NK-92 treated with Interleukin-12 subunit alpha and Interleukin-12 subunit beta, amount 100 ng/mL, for 24 hours (cell line): ENCODE results near the gene CHCHD3.
"Not testable (repeated sequence)": the region's sequence is repeated elsewhere in the genome, so short reads cannot be mapped to it uniquely, and the experiment has no call there.

Experiments
- DNase-seq: peaks from one replicate; lab custom pipeline; 2025; lab: John Stamatoyannopoulos, UW

Gene CHCHD3

DNA sequence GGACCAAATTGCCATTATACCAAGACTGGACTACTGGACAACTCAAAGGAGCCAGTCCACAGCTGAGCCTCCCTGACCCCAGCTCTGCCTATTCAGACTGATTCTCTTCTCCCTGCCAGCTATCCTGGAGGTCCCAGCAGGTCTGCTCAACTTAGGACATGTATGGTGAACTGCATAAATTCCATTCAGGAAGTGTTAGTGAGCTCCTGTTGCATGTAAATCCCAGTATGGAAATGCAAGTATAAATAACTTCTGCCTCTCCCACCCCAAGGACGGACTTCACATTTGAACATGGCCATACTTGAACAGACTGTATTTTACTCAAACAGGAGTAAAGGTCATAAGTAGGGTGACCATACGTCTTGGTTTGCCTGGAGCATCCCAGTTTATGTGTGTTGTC is 128.4 kb downstream of the CHCHD3 start:
- DNase-seq: no peak

DNA sequence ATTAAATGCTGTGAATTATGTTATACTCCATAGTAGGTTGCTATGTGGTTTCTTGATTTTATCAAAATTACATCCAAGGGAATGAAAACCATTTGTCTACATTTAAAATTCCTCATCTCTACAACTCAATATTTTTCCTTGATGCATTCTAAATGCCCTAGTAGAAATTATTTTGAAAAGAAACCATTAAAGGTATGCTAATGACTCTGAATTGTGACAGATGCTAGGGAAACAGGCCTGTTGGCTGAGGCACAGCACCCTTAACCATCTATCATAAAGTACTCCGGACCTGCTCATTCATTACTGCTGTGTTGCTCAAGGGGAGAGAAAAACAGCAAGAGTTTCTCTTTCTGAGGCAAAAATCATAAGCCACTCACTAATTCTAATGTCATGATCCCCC is 131.2 kb downstream of the CHCHD3 start:
- DNase-seq: no peak

DNA sequence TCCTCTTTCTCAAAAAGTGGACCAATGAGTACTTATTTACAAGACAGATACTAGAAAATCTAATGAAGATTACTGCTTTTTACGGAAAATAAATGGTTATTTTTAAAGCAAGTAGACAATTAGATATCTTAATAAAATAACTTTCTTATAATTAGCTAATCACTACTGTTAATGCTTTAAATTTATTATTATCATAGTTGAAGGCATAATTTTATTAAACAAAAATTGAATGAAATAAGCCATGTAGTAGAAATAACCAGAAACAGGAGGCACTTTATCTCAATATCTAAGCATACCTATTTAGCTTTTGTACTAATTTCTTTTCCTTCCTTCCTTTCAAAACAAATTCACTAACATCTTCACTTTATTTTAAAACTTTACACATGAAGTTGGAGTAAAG is 134.9 kb downstream of the CHCHD3 start:
- DNase-seq: no peak

DNA sequence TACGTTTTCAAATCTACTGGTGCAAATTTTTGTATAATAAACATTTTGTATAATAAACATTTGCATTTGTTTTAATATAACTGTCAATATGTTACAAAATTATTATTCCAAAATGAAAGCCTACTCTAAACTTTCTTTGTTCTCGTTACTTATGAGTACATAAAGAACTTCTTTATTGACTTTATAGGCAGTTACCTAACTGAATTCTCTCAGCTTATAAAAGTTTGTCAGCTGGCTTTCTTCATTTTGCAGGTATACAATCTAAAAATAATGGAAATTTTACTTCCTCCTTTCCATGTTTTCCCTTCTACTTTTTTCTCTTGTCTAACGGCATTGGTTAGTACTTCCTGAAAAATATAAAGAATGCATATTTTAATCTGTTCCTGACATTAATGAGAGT is 137.1 kb downstream of the CHCHD3 start:
- no peak for DNase-seq

DNA sequence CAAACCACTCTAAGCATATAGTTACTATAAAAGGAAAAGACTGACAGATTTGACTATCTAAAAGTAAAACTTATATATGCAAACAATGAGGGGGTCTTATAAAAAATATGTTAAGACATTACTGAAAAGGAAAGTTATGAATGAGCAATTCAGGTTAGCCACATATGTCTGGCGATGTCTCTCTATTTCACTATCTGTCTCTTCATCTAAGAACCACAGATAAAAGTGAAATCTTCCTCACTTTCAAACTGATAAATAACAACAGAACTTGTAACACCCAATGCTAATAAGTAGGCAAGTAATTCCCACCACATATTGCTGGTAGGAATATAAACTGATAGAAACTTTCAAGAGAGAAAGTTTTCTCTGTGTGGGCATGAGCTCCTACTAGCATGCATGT is 138.2 kb downstream of the CHCHD3 start:
- DNase-seq: no peak

DNA sequence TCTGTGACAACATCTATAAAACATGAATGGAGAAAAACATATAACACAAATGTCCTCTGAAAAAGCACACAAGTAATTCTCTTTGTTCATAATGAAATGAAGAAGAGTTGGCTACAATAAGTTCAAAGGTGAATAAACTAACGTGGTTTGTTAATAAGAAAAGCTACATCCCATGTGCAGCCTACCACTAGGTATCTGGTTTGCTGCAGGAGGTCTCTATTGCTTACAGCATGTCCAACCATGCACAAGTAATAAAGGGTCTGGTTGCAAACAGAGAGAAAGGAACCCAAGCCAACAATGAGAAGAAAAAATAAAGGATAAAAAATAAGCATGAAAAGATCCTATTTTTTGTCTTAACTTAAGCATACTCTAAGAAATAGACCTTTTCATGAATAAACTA is 139.2 kb downstream of the CHCHD3 start:
- no peak for DNase-seq

DNA sequence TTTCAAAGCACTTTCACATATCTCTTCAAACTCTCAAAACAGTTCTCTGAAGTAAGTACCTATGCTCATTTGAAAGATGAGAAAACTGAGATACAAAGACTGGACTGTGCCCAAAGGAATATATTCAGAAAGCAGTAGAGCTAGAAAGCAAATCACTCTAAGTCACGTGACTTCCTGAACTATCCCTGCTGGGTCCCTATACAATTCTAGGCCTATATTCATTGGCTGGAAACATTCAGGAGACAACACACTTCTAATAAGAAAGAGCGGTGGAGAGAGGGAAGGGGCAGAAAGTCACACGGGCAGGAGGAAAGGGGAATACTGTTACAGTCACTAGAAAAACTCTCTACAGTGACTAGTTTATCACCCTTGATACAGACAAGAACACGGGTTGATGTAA is 140.0 kb downstream of the CHCHD3 start:
- no peak for DNase-seq

DNA sequence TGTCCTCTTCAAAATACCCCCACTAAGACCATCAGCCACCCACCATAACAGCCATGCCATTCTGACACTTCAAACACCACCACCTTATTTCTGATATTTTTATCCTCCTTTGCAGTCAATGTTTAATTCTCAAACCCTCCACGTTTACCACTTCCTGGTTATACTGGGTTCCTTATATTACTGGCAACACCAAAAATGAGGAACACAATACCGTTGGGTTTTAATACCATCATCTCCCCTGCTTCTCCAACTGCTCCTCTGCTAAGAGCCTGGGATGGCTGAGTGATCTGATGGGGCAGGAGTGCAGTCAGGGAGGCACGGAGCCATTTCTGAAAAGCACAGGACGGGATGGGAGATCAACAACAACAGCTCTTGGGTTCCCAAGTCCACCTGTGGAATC is 140.5 kb downstream of the CHCHD3 start:
- DNase-seq: no peak

DNA sequence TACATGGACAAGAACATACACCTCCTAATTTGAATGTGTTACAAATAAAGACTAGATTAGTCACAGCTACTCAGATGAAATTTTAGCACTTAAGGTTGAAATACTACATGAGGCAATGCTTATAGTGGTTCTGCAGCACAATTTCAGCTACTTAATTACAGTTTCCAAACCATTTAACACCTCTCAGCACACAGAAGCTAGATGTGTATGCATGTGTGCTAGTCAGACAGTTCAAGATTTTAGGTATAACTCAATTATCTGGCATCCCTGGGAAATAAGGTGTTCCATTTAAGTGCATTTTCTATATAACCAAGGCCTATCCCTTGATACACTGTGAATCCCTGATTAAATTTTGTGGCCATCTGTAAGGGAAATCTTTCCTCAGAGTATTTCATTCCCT is 141.8 kb downstream of the CHCHD3 start:
- DNase-seq: no peak

DNA sequence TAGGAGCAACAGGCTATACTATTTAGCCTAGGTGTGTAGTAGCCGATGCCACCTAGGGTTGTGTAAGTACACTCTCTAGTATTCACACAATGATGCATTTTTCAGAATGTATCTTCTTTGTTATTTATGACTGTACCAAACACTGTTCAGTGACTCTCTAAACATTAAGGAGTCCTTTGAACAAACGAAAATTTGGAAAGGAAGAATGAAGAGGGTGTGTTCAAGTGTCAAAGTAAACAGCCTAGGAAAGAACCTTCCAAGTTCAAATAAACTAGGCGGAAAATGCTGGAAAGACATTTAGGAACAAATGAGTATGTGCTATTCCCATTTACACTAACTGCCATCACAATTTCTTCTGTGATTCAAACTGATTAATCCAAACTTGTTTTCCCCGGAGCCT is 142.4 kb downstream of the CHCHD3 start:
- DNase-seq: no peak

DNA sequence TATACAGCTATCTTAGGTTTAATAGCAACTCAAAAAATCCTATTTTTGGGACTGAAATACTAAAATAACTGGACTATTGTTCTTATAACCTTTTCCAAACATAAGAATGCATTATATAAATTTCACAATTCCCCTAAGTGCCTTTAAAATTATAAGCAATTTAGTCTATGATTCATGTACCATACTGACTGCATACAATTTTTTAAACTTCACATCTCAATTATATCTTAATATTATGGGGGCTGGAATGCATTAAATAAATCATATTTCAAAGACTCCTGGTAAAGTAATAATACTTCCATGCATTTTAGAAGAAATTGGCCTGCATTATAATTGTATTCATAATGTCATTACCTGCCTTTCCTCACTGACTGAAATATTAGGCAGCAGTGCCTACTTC is 144.6 kb downstream of the CHCHD3 start:
- DNase-seq: no peak

DNA sequence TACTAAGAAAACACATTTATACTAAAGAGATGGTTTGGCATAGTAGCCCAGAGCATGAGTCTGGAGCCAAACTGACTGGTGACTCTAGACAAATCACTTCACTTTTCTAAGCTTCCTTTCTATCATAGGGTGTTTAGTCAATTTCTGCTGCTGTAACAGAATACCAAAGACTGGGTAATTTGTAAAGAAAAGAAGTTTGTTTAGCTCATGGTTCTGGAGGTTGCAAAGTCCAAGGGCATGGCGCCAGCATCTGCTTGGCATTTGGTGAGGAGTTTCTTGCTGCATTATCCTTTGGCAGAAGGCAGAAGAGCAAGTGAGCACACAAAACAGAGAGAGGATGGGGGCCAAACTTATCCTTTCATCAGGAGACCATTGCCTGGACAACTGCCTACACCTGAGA is 146.3 kb downstream of the CHCHD3 start:
- no peak for DNase-seq

DNA sequence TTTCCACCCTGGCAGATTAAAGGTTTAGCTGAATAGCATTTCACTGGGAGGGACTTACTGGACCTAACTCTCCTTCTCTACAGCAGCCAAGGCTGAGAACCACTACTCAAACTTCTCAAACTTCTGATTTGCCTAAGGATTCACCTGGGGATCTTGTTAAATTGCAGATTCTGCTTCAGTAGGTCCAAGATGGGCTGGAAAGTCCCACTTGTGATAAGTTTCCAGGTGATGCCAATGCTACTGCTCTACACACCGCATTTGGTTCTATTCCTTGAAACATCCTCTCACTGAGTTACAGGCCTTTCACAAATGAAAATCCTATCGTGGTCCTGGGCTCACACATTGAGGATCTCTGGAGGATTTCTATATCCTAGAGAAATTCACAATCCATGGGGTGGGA is 147.9 kb downstream of the CHCHD3 start:
- no peak for DNase-seq

DNA sequence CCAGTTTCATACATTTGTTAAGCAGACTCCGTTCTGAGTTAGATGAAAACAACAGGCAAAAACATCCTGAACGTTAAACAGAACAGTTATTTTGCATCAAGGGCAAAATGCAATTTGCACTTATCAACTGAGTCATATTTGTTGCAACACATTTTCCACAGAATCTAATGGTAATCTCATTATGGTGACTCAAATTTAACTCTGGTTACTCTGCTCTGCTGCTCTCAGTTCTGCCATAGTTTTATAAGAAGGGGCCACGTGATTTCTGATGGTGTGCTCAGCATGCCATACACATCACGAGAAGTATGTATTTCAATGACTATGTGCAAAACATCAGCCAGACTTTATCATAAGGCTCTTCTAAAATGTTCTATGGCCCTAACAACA is 148.8 kb downstream of the CHCHD3 start:
- no peak for DNase-seq

DNA sequence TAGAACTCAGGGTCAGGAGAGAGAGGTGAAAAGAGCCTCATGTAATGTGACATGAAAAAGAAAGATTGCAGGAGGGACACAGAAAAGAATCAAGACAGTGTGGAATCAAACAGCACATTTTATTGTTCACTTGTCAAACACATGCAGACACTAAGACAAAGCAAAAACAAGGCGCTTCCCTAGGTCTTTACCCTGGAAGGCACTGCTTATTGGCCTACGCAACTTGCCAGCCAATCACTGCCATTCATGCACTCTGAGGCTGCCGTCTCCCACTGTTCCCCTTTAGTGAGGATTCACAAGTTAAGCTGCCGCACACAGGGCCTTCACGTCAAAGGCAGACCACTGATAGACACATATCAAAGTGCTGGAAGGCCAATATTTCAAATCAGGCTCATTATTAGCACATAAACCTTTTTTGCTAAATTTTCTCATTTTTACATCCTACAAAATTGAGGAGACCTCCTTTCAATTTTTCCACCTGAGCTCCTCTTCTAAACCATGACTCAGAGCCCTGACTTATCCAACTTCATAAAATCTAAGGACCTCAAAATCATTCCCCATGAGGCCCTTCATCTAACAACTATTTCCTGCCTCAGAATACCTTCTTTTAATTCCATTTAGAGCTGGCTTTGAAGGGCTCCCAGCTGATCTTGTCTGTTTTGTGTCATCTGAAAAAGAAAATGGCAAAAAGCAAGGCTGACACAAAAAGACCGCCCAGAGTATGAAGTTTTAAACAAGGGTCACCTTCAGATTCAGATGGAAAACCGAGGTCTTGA is 149.4 kb downstream of the CHCHD3 start:
- no peak for DNase-seq

DNA sequence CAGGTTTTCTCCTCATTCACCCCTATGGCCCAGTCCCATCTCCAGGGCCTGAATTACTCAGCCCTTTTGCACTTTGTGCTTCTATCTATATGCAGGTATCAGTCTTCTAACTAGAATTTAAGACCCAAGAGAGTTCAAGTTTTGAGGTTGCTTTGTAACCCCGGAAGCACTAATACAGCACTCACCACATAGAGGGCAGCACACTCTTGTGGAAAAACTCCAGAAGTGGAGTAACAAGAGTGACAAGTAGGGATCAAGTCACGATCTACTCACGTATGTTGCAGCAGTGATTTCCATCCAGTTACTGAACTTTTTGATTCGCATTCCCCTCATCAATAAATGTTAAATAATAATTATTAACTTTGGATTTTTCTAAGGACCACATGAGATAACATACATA is 151.0 kb downstream of the CHCHD3 start:
- DNase-seq: no peak

DNA sequence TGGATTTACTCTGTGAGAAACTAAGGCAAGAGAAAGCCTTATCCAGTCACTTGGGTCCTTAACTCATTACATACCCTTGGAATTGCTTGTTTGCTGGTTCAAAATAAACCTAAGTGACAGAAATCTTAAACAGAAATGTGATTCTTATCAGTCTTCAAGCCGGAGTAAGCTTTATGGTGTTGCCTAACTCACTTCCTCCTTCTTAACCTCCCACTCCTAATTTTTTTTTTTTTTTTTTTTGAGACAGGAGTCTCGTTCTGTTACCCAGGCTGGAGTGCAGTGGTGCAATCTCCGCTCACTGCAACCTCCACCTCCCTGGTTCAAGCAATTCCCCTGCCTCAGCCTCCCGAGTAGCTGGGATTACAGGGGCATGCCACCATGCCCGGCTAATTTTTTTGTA is 151.9 kb downstream of the CHCHD3 start:
- not testable (repeated sequence) for DNase-seq

DNA sequence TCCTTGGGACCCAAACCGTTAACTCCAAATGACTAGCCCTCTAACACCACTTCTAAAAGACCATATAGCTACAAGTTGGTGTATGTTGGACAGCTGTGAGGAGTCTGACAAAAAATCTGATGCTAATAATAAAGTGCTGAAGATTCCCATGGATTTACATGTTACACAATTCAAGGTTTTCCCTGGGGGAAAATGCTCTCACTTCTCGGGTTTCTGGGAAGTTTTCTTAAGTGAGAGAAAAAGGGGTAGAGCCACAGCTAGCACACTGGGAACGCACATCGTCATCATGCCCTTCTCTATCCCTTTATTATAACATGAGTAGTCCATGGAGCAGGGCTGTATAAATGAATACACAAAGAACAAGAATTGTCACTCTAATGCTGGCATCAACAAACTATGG is 162.1 kb downstream of the CHCHD3 start:
- no peak for DNase-seq

DNA sequence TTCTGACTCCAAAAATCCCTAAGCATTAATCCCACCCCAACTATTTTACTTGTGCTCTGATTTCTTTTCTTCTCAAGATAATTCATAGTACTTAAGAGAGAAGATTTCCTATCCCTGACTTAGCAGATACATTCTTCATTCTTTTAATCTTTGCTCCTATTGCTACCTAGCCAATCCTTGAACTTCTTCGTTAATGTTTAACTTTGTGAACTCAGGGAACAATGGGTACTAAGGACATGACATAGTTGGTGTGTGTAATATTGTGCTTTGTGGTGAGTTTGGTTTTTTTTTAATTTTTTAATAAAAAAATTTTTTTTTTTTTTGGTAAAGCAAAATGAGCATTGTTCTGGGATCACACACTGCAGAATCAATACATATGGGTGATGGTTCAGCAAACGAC is 166.2 kb downstream of the CHCHD3 start:
- DNase-seq: no peak

DNA sequence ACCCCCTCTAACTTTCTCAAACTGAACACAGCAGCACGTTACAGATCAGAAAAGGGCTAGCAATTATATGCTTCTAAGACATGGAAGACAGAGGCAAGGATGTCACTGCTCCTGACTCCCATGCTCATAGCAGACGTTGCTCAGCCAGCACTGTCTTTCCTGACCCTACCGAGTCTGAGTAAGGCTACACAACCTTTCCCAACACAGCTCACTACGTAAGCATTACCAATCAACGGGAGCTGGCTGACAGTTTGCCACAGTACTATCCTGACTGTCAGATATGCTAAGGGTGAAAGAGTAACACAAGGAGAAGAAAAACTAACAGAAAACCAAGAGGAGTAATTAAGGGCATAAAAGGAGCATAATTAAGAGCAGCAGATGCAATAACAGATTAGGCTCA is 171.2 kb downstream of the CHCHD3 start:
- no peak for DNase-seq

DNA sequence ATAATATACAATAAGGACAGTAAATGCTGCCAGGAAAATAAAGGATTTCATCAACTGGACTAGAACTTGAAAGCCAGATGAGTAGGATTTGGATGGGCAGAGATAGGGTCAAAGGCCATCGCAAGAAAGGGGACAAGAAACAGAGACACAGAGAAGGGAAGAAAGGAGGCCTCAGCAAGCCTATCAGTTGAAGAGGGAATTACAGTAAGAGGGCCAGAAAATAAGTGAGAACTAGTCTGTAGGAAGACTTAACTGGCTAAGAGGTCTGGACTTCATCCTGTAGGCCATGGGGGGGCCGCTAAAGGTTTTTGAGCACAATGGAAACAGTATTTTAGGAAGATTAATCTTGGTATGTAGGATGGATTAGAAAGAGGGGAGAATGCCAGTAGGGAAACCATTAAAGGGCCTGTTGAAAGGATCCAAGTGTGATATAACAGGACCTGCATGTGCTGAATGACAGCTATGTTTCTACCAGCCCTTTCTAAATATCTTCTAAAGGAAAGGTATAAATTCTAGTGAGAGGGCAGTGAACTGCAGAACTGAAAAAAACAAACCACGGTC is 174.4 kb downstream of the CHCHD3 start:
- no peak for DNase-seq

DNA sequence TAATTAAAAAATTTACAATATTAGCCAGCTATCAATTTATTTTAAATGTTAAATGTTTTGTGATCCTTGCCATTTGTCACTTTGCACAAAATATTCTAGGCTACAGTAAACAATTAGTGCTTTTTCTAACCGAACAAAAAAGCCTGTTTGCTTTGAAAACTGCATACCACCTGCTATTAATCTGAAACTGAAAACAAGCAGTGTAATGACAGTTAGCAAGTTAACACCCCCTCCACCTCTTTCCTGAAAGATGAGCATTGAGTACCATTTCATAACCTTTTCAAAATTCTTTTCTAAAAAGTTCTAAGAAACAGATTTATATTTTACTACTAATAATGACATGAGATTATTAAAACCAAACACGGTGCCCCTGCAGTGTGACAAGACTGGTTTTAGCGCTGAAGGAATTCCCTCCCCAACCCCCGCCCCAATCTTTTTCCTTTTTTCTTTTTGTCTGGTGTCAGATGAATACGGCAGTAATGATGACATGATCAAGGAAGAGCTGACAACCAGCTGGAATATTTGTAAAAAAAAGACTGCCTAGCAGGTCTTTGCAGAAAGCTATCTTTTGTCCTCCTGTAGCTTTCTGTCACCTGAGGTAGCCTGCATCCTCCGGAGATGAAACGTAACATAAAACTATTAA is 175.6 kb downstream of the CHCHD3 start:
- no peak for DNase-seq

DNA sequence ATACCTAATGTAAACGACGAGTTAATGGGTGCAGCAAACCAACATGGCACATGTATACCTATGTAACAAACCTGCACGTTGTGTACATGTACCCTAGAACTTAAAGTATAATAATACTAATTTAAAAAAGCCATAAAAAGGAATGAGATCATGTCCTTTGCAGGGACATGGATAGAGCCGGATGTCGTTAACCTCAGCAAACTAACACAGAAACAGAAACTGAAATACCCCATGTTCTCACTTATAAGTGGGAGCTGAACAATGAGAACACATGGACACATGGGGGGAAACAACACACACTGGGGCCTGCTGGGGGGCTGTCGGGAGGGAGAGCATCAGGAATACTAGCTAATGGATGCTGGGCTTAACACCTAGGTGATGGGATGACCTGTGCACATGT is 176.8 kb downstream of the CHCHD3 start:
- DNase-seq: not testable (repeated sequence)

DNA sequence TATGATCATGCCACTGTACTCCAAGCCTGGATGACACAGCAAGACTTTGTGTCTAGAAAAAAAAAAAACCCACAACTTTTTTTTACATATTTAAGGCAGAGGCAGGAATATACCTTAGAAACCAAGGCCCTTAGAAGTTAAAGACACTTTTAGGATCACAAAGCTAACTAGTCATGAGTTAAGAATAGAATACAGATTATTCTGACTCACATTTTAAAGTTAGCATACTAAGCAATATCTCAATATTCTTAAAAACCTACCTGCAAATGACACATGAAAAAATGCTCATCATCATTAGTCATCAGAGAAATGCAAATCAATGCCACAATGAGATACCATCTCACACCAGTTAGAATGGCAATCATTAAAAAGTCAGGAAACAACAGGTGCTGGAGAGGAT is 177.7 kb downstream of the CHCHD3 start:
- no peak for DNase-seq
